Measurements from ENCODE around the gene PRDM16. TPM values are rescaled to one million over a fixed set of nuclear protein-coding genes. Genes with fewer than 3 reads are reported as not detected.

Gene PRDM16
- total RNA-seq, 4 donors from 2014 or later = 0.08 to 0.19 (median 0.12) TPM

- WGBS, 2 donors = 93 to 100% methylated on average over 1 to 10 of the region's 22 CpGs
- Histone ChIP-seq H3K36me3 (no peaks in the 10 kb centered on the region), H3K4me1 (no peaks in the 10 kb centered on the region), H3K9me3 (no peaks in the 10 kb centered on the region), H3K4me3 (no peak overlapping the region), H3K27ac (no peak overlapping the region), H3K27me3 (peaks cover 0 to 52% (median 0%) of the 10 kb centered on the region in 4 donors)
- intact Hi-C loops (cut with DNase I) = no loop called here
- TF ChIP-seq CTCF (IDR thresholded peaks at IDR 0.05) (no peak), POLR2A (IDR thresholded peaks at IDR 0.05) (no peak)
- no peak for DNase-seq
Observed at GRCh38 chr1:3276341-3276800, 207.4 kb downstream of the PRDM16 start.

- Histone ChIP-seq H3K27ac (no peak overlapping the region), H3K4me1 (no peaks in the 10 kb centered on the region), H3K27me3 (peaks cover 0 to 51% (median 0%) of the 10 kb centered on the region in 4 donors), H3K4me3 (no peak overlapping the region), H3K9me3 (no peaks in the 10 kb centered on the region), H3K36me3 (no peaks in the 10 kb centered on the region)
- intact Hi-C loops (cut with DNase I) = no loop called here
- WGBS, 2 donors = no CpG with 5 or more reads among the region's 15 CpGs
- no peak for DNase-seq
- TF ChIP-seq POLR2A (IDR thresholded peaks at IDR 0.05) = no peak
- no peak for TF ChIP-seq CTCF (IDR thresholded peaks at IDR 0.05)
Observed at GRCh38 chr1:3277011-3277471, 208.0 kb downstream of the PRDM16 start.

- TF ChIP-seq CTCF (IDR thresholded peaks at IDR 0.05) (no peak), POLR2A (IDR thresholded peaks at IDR 0.05) (no peak)
- Histone ChIP-seq H3K4me1 (no peaks in the 10 kb centered on the region), H3K9me3 (no peaks in the 10 kb centered on the region), H3K27me3 (peaks cover 0 to 52% (median 0%) of the 10 kb centered on the region in 4 donors), H3K4me3 (no peak overlapping the region), H3K36me3 (no peaks in the 10 kb centered on the region), H3K27ac (no peak overlapping the region)
- no peak for DNase-seq
- WGBS, 2 donors = 84 to 94% methylated on average over 3 to 19 of the region's 19 CpGs
- intact Hi-C loops (cut with DNase I) = no loop called here
Observed at GRCh38 chr1:3277623-3278022, 208.6 kb downstream of the PRDM16 start.

GRCh38 chr1:3278416-3279181, 209.6 kb downstream of the PRDM16 start:
- intact Hi-C loops (cut with DNase I) = no loop called here
- 85 to 90% methylated on average over 9 to 11 of the region's 37 CpGs for WGBS, 2 donors
- Histone ChIP-seq H3K27me3 (peaks cover 0 to 56% (median 0%) of the 10 kb centered on the region in 4 donors), H3K9me3 (no peaks in the 10 kb centered on the region), H3K4me1 (no peaks in the 10 kb centered on the region), H3K4me3 (no peak overlapping the region), H3K27ac (no peak overlapping the region), H3K36me3 (no peaks in the 10 kb centered on the region)
- TF ChIP-seq POLR2A (IDR thresholded peaks at IDR 0.05) = no peak
- TF ChIP-seq CTCF (IDR thresholded peaks at IDR 0.05) = no peak
- no peak for DNase-seq

- DNase-seq = no peak
- no peaks in the 10 kb centered on the region for H3K4me1 ChIP-seq
- H3K4me3 ChIP-seq = no peak overlapping the region
- H3K9me3 ChIP-seq = no peaks in the 10 kb centered on the region
- no peak for TF ChIP-seq POLR2A (IDR thresholded peaks at IDR 0.05)
- no peak overlapping the region for H3K27ac ChIP-seq
- intact Hi-C loops (cut with DNase I) = no loop called here
- H3K36me3 ChIP-seq = no peaks in the 10 kb centered on the region
- 93% methylated on average over 6 of the region's 19 CpGs; no CpG with 5 or more reads in 1 of the 2 donors for WGBS, 2 donors
- H3K27me3 ChIP-seq = peaks cover 0 to 61% (median 0%) of the 10 kb centered on the region in 4 donors
Observed at GRCh38 chr1:3279182-3279470, 210.1 kb downstream of the PRDM16 start.
